Testis (tissue), 3 donors: Measurements from ENCODE around the gene GBA3. TPM values are rescaled to one million over a fixed set of nuclear protein-coding genes. Genes with fewer than 3 reads are reported as not detected.

ENCODE experiments used
- DNase-seq: peaks from one replicate; pipeline ENCODE4 v3.0.0-alpha.2; 2019
- H3K27ac ChIP-seq, 2 donors: fragments of 200-600 bp; sonication (generic); one replicate each; pipeline ENCODE4 v1.5.1; 2019
- H3K27me3 ChIP-seq: fragments of 200-600 bp; sonication (generic); one replicate; pipeline ENCODE4 v1.5.1; 2019
- H3K36me3 ChIP-seq: fragments of 200-600 bp; sonication (generic); one replicate; pipeline ENCODE4 v1.5.1; 2017; ENCODE audit warnings: low read depth; ENCODE audit errors: missing control alignments
- H3K4me1 ChIP-seq: fragments of 200-600 bp; sonication (generic); one replicate; pipeline ENCODE4 v1.5.1; 2019
- H3K4me3 ChIP-seq, 2 donors: fragments of 200-600 bp; sonication (generic); one replicate each; pipeline ENCODE4 v1.5.1; 2017 to 2019
- H3K9me3 ChIP-seq: fragments of 200-600 bp; sonication (generic); one replicate; pipeline ENCODE4 v1.5.1; 2017
- CTCF ChIP-seq, 3 experiments: fragments of 450-650 bp in 2 of 3; fragments of 200-600 bp in 1 of 3; sonication (generic) in 1 of 3; IDR thresholded peaks; one replicate each; pipeline ENCODE4 v1.5.1; 2016 to 2019; ENCODE audit warnings: antibody characterized with exemption in 3 of 3, mild to moderate bottlenecking in 2 of 3, moderate library complexity in 1 of 3
- POLR2A ChIP-seq: fragments of 450-650 bp; IDR thresholded peaks from one replicate; pipeline ENCODE4 v1.6.1; 2017; ENCODE audit warnings: antibody characterized with exemption, mild to moderate bottlenecking, moderate library complexity
- WGBS, 2 donors: methylation state at CpG; one replicate each; pipeline ENCODE4 v1.1.5; 2018; 5-methylcytosine and 5-hydroxymethylcytosine counted together
- intact Hi-C: fragments of 100-400 bp; cut with DNase I; formaldehyde crosslinking; loops from one replicate; pipeline ENCODE4 v1.15.1; 2023; ENCODE audit warnings: low total_unique reads
- polyA plus RNA-seq: library from polyadenylated mRNA; stranded (reverse); fragments of 350-450 nt; fragmentation: Illumina TruSeq; extraction: RNeasy Lipid Tissue Mini Kit (QIAGEN cat#74804); gene quantifications from one replicate; pipeline ENCODE4 v1.2.3, GENCODE V29; 2014; ENCODE audit warnings: low read depth, low replicate concordance; ENCODE audit not compliant: insufficient read depth
- total RNA-seq, 2 donors: library from RNA; depleted of rRNA; stranded (reverse); fragments of >200 nt; gene quantifications; one replicate each; pipeline ENCODE4 v1.2.3, GENCODE V29; 2016

The GBA3 gene
- total and polyA plus RNA-seq, 3 donors from 2014 or later: 3.5 to 5.1 (median 4.9) TPM

GRCh38 chr4:22766068-22766467 lies 73.3 kb downstream of the GBA3 start:
- H3K4me1 ChIP-seq: no peaks in the 10 kb centered on the region
- TF ChIP-seq CTCF (IDR thresholded peaks at IDR 0.05) (no peak), POLR2A (no peak)
- H3K4me3 ChIP-seq: no peak overlapping the region
- WGBS, 2 donors: 79 to 94% methylated on average over 2 of the region's 2 CpGs
- no peaks in the 10 kb centered on the region for H3K36me3 ChIP-seq
- no peak overlapping the region for H3K27ac ChIP-seq
- no peak for DNase-seq
- intact Hi-C loops: no loop called here
- H3K9me3 ChIP-seq: no peaks in the 10 kb centered on the region
- no peaks in the 10 kb centered on the region for H3K27me3 ChIP-seq

GRCh38 chr4:22778547-22779163 lies 85.9 kb downstream of the GBA3 start:
- WGBS, 2 donors: 79 to 80% methylated on average over 9 to 36 of the region's 37 CpGs

GRCh38 chr4:22780317-22780716 lies 87.6 kb downstream of the GBA3 start:
- intact Hi-C loops: no loop called here
- no peak for DNase-seq
- no peaks in the 10 kb centered on the region for H3K36me3 ChIP-seq
- WGBS, 2 donors: 21 to 28% methylated on average over 4 of the region's 4 CpGs
- no peaks in the 10 kb centered on the region for H3K9me3 ChIP-seq
- no peaks in the 10 kb centered on the region for H3K27me3 ChIP-seq
- TF ChIP-seq POLR2A: no peak
- no peak for TF ChIP-seq CTCF (IDR thresholded peaks at IDR 0.05)
- H3K4me1 ChIP-seq: no peaks in the 10 kb centered on the region
- H3K4me3 ChIP-seq: no peak overlapping the region
- no peak overlapping the region for H3K27ac ChIP-seq

More at GRCh38 chr4:22778547-22779163, 85.9 kb downstream of the GBA3 start:
- no peaks in the 10 kb centered on the region for H3K9me3 ChIP-seq
- H3K36me3 ChIP-seq: no peaks in the 10 kb centered on the region
- H3K27ac ChIP-seq: no peak overlapping the region
- intact Hi-C loops: no loop called here
- TF ChIP-seq POLR2A: no peak
- DNase-seq: peak; percentile 64
- peak overlapping the region; percentile 29 to 42 for H3K4me3 ChIP-seq
- no peaks in the 10 kb centered on the region for H3K4me1 ChIP-seq
- no peaks in the 10 kb centered on the region for H3K27me3 ChIP-seq

GRCh38 chr4:22780797-22781196 lies 88.1 kb downstream of the GBA3 start:
- intact Hi-C loops: no loop called here
- peak; percentile 22 for DNase-seq
- no peaks in the 10 kb centered on the region for H3K4me1 ChIP-seq
- H3K4me3 ChIP-seq: no peak overlapping the region
- WGBS, 2 donors: 21 to 23% methylated on average over 3 of the region's 3 CpGs
- H3K36me3 ChIP-seq: no peaks in the 10 kb centered on the region
- H3K9me3 ChIP-seq: no peaks in the 10 kb centered on the region
- TF ChIP-seq CTCF (IDR thresholded peaks at IDR 0.05): no peak
- TF ChIP-seq POLR2A: no peak
- H3K27ac ChIP-seq: no peak overlapping the region
- no peaks in the 10 kb centered on the region for H3K27me3 ChIP-seq

- no peak for DNase-seq
- Histone ChIP-seq H3K36me3 (no peaks in the 10 kb centered on the region), H3K27me3 (no peaks in the 10 kb centered on the region), H3K4me3 (no peak overlapping the region), H3K27ac (no peak overlapping the region), H3K4me1 (no peaks in the 10 kb centered on the region), H3K9me3 (no peaks in the 10 kb centered on the region)
- intact Hi-C loops: no loop called here
- 84 to 87% methylated on average over 6 of the region's 6 CpGs for WGBS, 2 donors
- TF ChIP-seq CTCF (IDR thresholded peaks at IDR 0.05): no peak
- no peak for TF ChIP-seq POLR2A
Measured at GRCh38 chr4:22787753-22788375, 95.1 kb downstream of the GBA3 start.
